Activated T-helper 9 cell treated with anti-CD3 and anti-CD28 coated beads, Interleukin-2, amount 50 U/mL, for 16 hours (primary cell): Measurements from ENCODE around the gene PSKH1.
A peak's percentile ranks its signal among the peaks of the same experiment; 100 is the strongest.

Experiments
- DNase-seq: peaks from one replicate; pipeline ENCODE4 v3.0.0-alpha.2; 2020; ENCODE audit warnings: low read depth

Gene PSKH1

GRCh38 chr16:67865318-67865717 is 27.7 kb upstream of the PSKH1 start:
- DNase-seq = no peak

- DNase-seq = no peak
These were observed 24.8 kb upstream of the PSKH1 start for GRCh38 chr16:67868290-67868689.

GRCh38 chr16:67869653-67870052 is 23.4 kb upstream of the PSKH1 start:
- DNase-seq = no peak

GRCh38 chr16:67871256-67871655 is 21.8 kb upstream of the PSKH1 start:
- DNase-seq = no peak

- no peak for DNase-seq
These were observed 20.9 kb upstream of the PSKH1 start for GRCh38 chr16:67872131-67872630.

- DNase-seq = peak; percentile 82
These were observed 20.2 kb upstream of the PSKH1 start, which contains the start of gene EDC4 for GRCh38 chr16:67872631-67873434. EDC4 (plus strand) TSS chr16:67873052; CDS start chr16:67873262, 210 bp downstream.

GRCh38 chr16:67873435-67874370 is 19.4 kb upstream of the PSKH1 start:
- DNase-seq = no peak

- DNase-seq = no peak
These were observed 18.7 kb upstream of the PSKH1 start for GRCh38 chr16:67874372-67874771.

- DNase-seq = no peak
These were observed 16.0 kb upstream of the PSKH1 start for GRCh38 chr16:67877064-67877463.

GRCh38 chr16:67878232-67878631 is 14.8 kb upstream of the PSKH1 start:
- DNase-seq = no peak

GRCh38 chr16:67878846-67879245 is 14.2 kb upstream of the PSKH1 start:
- DNase-seq = no peak

GRCh38 chr16:67879462-67879861 is 13.6 kb upstream of the PSKH1 start:
- no peak for DNase-seq

- no peak for DNase-seq
These were observed 13.1 kb upstream of the PSKH1 start for GRCh38 chr16:67879936-67880335.

GRCh38 chr16:67880584-67880983 is 12.5 kb upstream of the PSKH1 start:
- DNase-seq = no peak

- DNase-seq = no peak
These were observed 11.4 kb upstream of the PSKH1 start for GRCh38 chr16:67881621-67882161.

GRCh38 chr16:67882374-67883145 is 10.5 kb upstream of the PSKH1 start:
- no peak for DNase-seq

- no peak for DNase-seq
These were observed 9.7 kb upstream of the PSKH1 start for GRCh38 chr16:67883146-67883871.

GRCh38 chr16:67883872-67884261 is 9.2 kb upstream of the PSKH1 start:
- DNase-seq = peak; percentile 67

GRCh38 chr16:67884684-67885083 is 8.4 kb upstream of the PSKH1 start, which contains the start of gene NRN1L:
NRN1L (plus strand) TSS chr16:67884885; CDS start chr16:67884904, 19 bp downstream.
- no peak for DNase-seq

GRCh38 chr16:67885545-67885944 is 7.5 kb upstream of the PSKH1 start:
- no peak for DNase-seq

- DNase-seq = no peak
These were observed 7.1 kb upstream of the PSKH1 start for GRCh38 chr16:67885976-67886375.
